ENCODE measurements around the gene SRBD1. TPM values are rescaled to one million over a fixed set of nuclear protein-coding genes. Genes with fewer than 3 reads are reported as not detected.

Gene SRBD1
- polyA plus RNA-seq, 2 of the 4 experiments (the other 2 are of a cell fraction): 11.0 to 13.7 TPM

DNA sequence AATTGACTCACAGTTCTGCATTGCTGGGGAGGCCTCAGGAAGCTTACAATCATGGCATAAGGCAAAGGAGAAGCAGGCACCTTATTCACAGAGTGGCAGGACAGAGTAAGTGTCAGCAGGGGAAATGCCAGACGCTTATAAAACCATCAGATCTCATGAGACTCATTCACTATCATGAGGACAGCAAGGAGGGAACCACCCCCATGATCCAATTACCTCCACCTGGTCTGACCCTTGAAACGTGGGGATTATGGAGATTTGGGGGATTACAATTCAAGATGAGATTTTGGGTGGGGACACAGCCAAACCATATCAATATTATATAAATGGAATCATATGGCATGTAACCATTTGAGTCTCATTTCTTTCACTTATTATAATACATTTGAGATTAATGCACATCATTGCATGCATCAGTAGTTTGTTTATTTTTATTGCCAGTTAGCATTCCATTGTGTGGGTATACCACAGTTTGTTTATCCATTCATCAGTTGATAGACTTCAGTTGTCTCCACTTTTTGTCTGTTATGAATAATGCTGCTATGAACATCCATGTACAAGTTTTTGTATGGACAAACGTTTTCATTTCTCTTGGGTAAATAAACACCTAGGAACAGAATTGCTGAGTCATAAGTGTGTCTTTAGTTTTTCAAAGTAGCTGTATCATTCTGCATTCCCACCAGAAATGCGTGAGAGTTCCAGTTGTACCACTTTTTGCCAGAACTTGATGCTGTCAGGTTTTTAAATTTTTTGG is 5.8 kb upstream of the SRBD1 start (continued):
- TF ChIP-seq NFE2L2 (conservative IDR thresholded peaks at IDR 0.05; ENCODE audit: low read length) (peak; percentile 98), SREBF2 (IDR thresholded peaks at IDR 0.05) (no peak), CEBPB (IDR thresholded peaks at IDR 0.05) (no peak)

DNA sequence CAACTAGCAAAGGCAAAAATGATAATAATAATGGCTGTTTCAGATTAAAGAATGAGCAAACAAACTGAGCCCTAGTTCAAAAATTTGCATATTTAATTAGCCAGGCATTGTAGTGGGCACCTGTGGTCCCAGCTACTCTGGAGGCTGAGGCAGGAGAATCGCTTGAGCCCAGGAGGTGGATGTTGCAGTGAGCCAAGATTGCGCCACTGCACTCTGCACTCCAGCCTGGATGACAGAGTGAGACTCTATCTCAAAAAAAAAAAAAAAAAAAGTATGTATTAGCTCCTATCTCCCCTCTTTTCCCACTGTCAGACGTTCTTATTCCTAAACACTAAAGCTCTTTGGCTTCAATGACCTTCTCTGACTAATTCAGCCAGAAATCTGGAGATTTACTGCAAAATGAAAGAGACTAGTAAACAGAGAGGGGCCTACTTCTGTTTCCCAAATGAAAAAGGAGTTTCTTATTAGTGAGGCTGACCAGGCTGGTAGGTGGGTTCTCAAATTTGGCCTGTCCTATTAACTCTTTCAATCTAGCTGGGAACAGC is 3.9 kb upstream of the SRBD1 start:
- FAIRE-seq: no peak
- POLR2A ChIA-PET: no interaction called here
- CTCF ChIA-PET: interaction anchor here (0.6 to 0.8 kb wide), 2 partner anchors 321 to 322 kb away, joined by 3 read pairs; no protein-coding TSS in a partner anchor
- Histone ChIP-seq H3K4me3 (no peak overlapping the region), H3K27ac (peak overlapping the region in 1 of 2 experiments; percentile 3; a peak in 1 of 6 replicates), H3K4me2 (no peak overlapping the region), H3K9me3 (no peaks in the 10 kb centered on the region), H3K4me1 (peaks cover 46% of the 10 kb centered on the region)
- TF ChIP-seq CEBPB (IDR thresholded peaks at IDR 0.05) (peak; percentile 22 to 34; a peak in 2 of 4 replicates), CHD2 (IDR thresholded peaks at IDR 0.05; ENCODE audit: low read length, partially characterized antibody) (no peak), FOXS1 (CRISPR knock-in tag; IDR thresholded peaks at IDR 0.05) (no peak)
- TF ChIP-seq, protein P1, sequence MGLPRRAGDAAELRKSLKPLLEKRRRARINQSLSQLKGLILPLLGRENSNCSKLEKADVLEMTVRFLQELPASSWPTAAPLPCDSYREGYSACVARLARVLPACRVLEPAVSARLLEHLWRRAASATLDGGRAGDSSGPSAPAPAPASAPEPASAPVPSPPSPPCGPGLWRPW (IDR thresholded peaks at IDR 0.05): no peak
- no peak for ATAC-seq
- no peak for DNase-seq (ENCODE audit: low read depth in 1 of 2, low spot score in 1 of 2)
- WGBS (ENCODE audit: missing lambda C conversion rate): 66% methylated on average over 3 of the region's 3 CpGs

DNA sequence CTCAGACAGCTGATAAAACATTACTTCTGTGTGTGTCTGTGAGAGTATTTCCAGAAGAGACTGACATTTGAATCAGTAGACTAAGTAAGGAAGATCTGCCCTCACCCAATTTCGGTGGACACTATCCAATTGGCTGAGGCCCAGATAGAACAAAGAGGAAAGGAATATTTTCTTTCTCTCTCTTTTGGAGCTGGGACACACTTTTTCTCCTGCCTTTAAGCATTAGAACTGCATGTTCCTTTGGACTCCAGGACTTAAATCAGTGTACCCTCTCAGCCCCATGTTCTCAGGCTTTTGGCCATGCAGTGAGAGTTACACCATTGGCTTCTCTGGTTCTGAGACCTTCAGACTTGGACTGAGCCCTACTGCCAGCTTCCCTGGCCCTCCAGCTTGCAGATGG is 3.3 kb upstream of the SRBD1 start:
- H3K9me3 ChIP-seq: no peaks in the 10 kb centered on the region
- FAIRE-seq: no peak
- peak overlapping the region in 1 of 2 experiments; percentile 2; a peak in 1 of 6 replicates for H3K27ac ChIP-seq
- 82% methylated on average over 1 of the region's 1 CpG for WGBS (ENCODE audit: missing lambda C conversion rate)
- H3K4me2 ChIP-seq: no peak overlapping the region
- no peak for ATAC-seq
- POLR2A ChIA-PET: no interaction called here
- no peak overlapping the region for H3K4me3 ChIP-seq
- DNase-seq (ENCODE audit: low read depth in 1 of 2, low spot score in 1 of 2): no peak
- H3K4me1 ChIP-seq: peaks cover 52% of the 10 kb centered on the region
- no peak for TF ChIP-seq CBX2 (IDR thresholded peaks at IDR 0.05; ENCODE audit: borderline replicate concordance, low read depth)
- TF ChIP-seq, protein P2, sequence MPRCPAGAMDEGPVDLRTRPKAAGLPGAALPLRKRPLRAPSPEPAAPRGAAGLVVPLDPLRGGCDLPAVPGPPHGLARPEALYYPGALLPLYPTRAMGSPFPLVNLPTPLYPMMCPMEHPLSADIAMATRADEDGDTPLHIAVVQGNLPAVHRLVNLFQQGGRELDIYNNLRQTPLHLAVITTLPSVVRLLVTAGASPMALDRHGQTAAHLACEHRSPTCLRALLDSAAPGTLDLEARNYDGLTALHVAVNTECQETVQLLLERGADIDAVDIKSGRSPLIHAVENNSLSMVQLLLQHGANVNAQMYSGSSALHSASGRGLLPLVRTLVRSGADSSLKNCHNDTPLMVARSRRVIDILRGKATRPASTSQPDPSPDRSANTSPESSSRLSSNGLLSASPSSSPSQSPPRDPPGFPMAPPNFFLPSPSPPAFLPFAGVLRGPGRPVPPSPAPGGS (IDR thresholded peaks at IDR 0.05): no peak
- CTCF ChIA-PET: interaction anchor here (0.7 to 0.8 kb wide), 2 partner anchors 71 to 322 kb away, joined by 3 read pairs; no protein-coding TSS in a partner anchor

DNA sequence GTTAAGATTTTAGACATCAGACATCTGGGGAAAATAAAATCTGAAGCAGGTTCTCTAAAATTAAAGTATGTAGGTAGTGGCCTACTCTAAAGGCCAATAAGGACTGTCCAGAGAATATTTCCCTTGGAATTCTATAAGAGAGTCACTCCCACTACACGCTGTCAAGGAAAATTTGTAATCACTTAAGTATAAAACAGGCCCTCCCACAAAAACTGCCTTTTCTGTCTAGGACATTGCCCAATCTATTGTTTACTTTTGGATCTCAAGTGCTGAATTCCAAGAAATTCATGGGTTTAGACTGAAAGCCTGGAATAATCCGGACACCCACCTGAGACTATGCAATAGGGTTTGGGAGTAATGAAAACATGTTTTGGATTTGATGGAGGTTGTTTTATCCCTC is 1.7 kb upstream of the SRBD1 start:
- POLR2A ChIA-PET: no interaction called here
- Histone ChIP-seq H3K4me2 (peak overlapping the region; percentile 87), H3K27ac (peak overlapping the region; percentile 12 to 21; a peak in 2 of 6 replicates), H3K4me1 (peaks cover 49% of the 10 kb centered on the region), H3K9me3 (no peaks in the 10 kb centered on the region), H3K4me3 (no peak overlapping the region)
- CTCF ChIA-PET: interaction anchor here (1.1 to 1.2 kb wide), 3 partner anchors 13 to 381 kb away, joined by 3 read pairs; no protein-coding TSS in a partner anchor
- WGBS (ENCODE audit: missing lambda C conversion rate): 30% methylated on average over 2 of the region's 2 CpGs
- peak in 1 of 2 experiments; percentile 42 for DNase-seq (ENCODE audit: low read depth in 1 of 2, low spot score in 1 of 2)
- FAIRE-seq: no peak
- peak; percentile 69 to 77 for TF ChIP-seq CEBPB (IDR thresholded peaks at IDR 0.05)
- no peak for TF ChIP-seq GATA3 (IDR thresholded peaks at IDR 0.05; ENCODE audit: borderline replicate concordance)
- no peak for ATAC-seq

DNA sequence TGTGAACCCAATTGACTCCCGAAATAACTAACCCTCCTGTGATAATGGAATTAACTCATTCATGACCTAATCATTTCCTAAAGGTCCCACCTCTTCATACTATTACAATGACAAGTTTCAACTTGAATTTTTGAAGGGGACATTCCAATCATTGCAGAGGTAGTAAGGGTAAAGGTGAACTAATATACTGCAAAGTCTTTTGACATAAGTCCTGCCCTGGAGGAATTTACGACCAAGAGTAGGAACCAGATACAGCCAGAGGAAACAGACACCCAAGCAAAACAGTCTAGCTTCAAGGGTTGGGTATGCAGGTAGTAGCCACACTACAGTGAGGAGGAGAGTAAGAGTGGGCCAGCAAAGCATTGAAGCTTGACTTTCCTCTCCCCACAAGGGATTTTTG is 1.2 kb upstream of the SRBD1 start:
- 73% methylated on average over 2 of the region's 2 CpGs for WGBS (ENCODE audit: missing lambda C conversion rate)
- DNase-seq (ENCODE audit: low read depth in 1 of 2, low spot score in 1 of 2) (no peak), ATAC-seq (no peak), FAIRE-seq (no peak)
- H3K27ac ChIP-seq: peak overlapping the region; percentile 21 to 89; a peak in 3 of 6 replicates
- no peak overlapping the region for H3K4me3 ChIP-seq
- H3K4me2 ChIP-seq: peak overlapping the region; percentile 87
- H3K4me1 ChIP-seq: peaks cover 47% of the 10 kb centered on the region
- ChIA-PET POLR2A (no interaction called here), CTCF (interaction anchor here (1.1 to 1.2 kb wide), 2 partner anchors 13 to 14 kb away, joined by 3 read pairs; no protein-coding TSS in a partner anchor)
- TF ChIP-seq MAZ (IDR thresholded peaks at IDR 0.05; ENCODE audit: borderline replicate concordance, low read depth, low read length): no peak
- no peak for TF ChIP-seq JUNB (IDR thresholded peaks at IDR 0.05)
- TF ChIP-seq RFX5 (IDR thresholded peaks at IDR 0.05): no peak
- TF ChIP-seq ZC3H11A (IDR thresholded peaks at IDR 0.05): no peak
- TF ChIP-seq CBX2 (IDR thresholded peaks at IDR 0.05; ENCODE audit: borderline replicate concordance, low read depth): no peak
- TF ChIP-seq POLR2A (IDR thresholded peaks at IDR 0.05; ENCODE audit: low read length): no peak
- no peaks in the 10 kb centered on the region for H3K9me3 ChIP-seq
